K562 (cell line): ENCODE data around the gene CDKN2C. TPM values are rescaled to one million over a fixed set of nuclear protein-coding genes. Genes with fewer than 3 reads are reported as not detected.
A peak's percentile ranks its signal among the peaks of the same experiment; 100 is the strongest.

Experiments used
- ATAC-seq: fragments of 200-7000 bp; cut with Tn5 transposase; 3 replicates; pipeline ENCODE4 v1.9.1; 2020; ENCODE audit warnings: moderate library complexity
- BruUV-seq: library from RNA; stranded (reverse); fragments of 400-500 nt; replicated peaks from 2 replicates; lab custom pipeline; 2021; lab: Mats Ljungman, UMichigan
- CTCF ChIA-PET: fragments of 300-600 bp; formaldehyde crosslinking; extraction: SDS; loops from one replicate; lab custom pipeline; 2021; ENCODE audit warnings: low intra/inter-chr PET ratio; lab: Yijun Ruan, JAX
- POLR2A ChIA-PET: fragments of 300-600, 350-650 bp; sonication (Branson Sonifier 250); formaldehyde crosslinking; extraction: SDS; loops from one replicate; lab custom pipeline; 2021; ENCODE audit warnings: antibody characterized with exemption, inconsistent platforms; lab: Yijun Ruan, JAX
- DNase-seq, 4 experiments: peaks; one replicate each; pipeline versions ENCODE4 v3.0.0 to v3.0.0-alpha.2; 2011 to 2018; ENCODE audit warnings: low spot score in 3 of 4, mixed read lengths in 3 of 4; ENCODE audit errors: extremely low read depth in 1 of 4
- FAIRE-seq: peaks from 2 replicates; lab custom pipeline; 2011; peaks lifted over from hg19 to GRCh38; lab: Jason Lieb, UNC
- H2AFZ ChIP-seq: 2 replicates; pipeline ENCODE4 v1.6.0; 2011; ENCODE audit warnings: low read depth, low read length, control low read depth, inconsistent platforms
- H3K27ac ChIP-seq: fragments of 200-600 bp; 3 replicates; pipeline ENCODE4 v1.8.0; 2011; ENCODE audit warnings: low read depth, mild to moderate bottlenecking, control low read depth, inconsistent platforms, low read length, moderate library complexity, mixed read lengths; ENCODE audit errors: extremely low read depth
- H3K27me3 ChIP-seq, 2 experiments: fragments of 300-600 bp in 1 of 2; 2 replicates in 1 of 2; 3 replicates in 1 of 2; pipeline versions ENCODE4 v1.6.0 to v1.8.0; 2011; ENCODE audit warnings: inconsistent platforms in 2 of 2, low read length in 2 of 2, mild to moderate bottlenecking in 1 of 2, mixed read lengths in 1 of 2, moderate library complexity in 1 of 2; ENCODE audit not compliant: control insufficient read depth in 2 of 2, insufficient read depth in 2 of 2
- H3K36me3 ChIP-seq: fragments of 300-600 bp; 3 replicates; pipeline ENCODE4 v1.8.0; 2011; ENCODE audit warnings: mild to moderate bottlenecking, low read length, inconsistent platforms; ENCODE audit not compliant: control insufficient read depth, insufficient read depth
- H3K4me1 ChIP-seq, 2 experiments: fragments of 200-600 bp in 1 of 2; replicated peaks in 1 of 2; 2 replicates in 1 of 2; 3 replicates in 1 of 2; pipeline versions ENCODE4 v1.5.1 to v1.8.0; 2011; ENCODE audit warnings: inconsistent platforms in 2 of 2, low read length in 2 of 2, mild to moderate bottlenecking in 1 of 2, mixed read lengths in 1 of 2, moderate library complexity in 1 of 2; ENCODE audit not compliant: control insufficient read depth in 2 of 2, insufficient read depth in 2 of 2
- H3K4me2 ChIP-seq: 2 replicates; pipeline ENCODE4 v1.6.1; 2011; ENCODE audit warnings: low read length, control low read depth, inconsistent platforms, mixed read lengths; ENCODE audit not compliant: insufficient read depth
- H3K4me3 ChIP-seq: fragments of 200-600 bp; sonication (generic), shearing (Covaris generic); 2 replicates; pipeline ENCODE4 v1.5.1; 2016; ENCODE audit warnings: control low read depth, inconsistent platforms
- H3K79me2 ChIP-seq: fragments of 200-600 bp; 3 replicates; pipeline ENCODE4 v1.8.0; 2011; ENCODE audit warnings: low read length, inconsistent platforms; ENCODE audit not compliant: control insufficient read depth, insufficient read depth
- H3K9ac ChIP-seq, 2 experiments: 2 replicates each; pipeline versions ENCODE4 v1.6.0 to v1.6.1; 2011; ENCODE audit warnings: low read depth in 2 of 2, low read length in 2 of 2, control low read depth in 1 of 2, inconsistent platforms in 1 of 2, mild to moderate bottlenecking in 1 of 2, mixed read lengths in 1 of 2; ENCODE audit not compliant: insufficient read depth in 1 of 2
- H3K9me1 ChIP-seq: one replicate; pipeline ENCODE4 v1.6.0; 2011; ENCODE audit warnings: inconsistent platforms, mild to moderate bottlenecking, low read length, moderate library complexity; ENCODE audit not compliant: control insufficient read depth, insufficient read depth
- H3K9me3 ChIP-seq: replicated peaks from 2 replicates; pipeline ENCODE4 v1.5.1; 2011; ENCODE audit warnings: low read depth, low read length, inconsistent platforms; ENCODE audit not compliant: control insufficient read depth, insufficient read depth
- H4K20me1 ChIP-seq: replicated peaks from 2 replicates; pipeline ENCODE4 v1.6.1; 2011; ENCODE audit warnings: low read length, inconsistent platforms, mixed read lengths; ENCODE audit not compliant: control insufficient read depth, insufficient read depth
- BRD4 ChIP-seq: fragments of 200-600 bp; sonication (generic); IDR thresholded peaks from 2 replicates; pipeline ENCODE4 v1.6.1; 2017; ENCODE audit warnings: inconsistent platforms
- CBFA2T3 ChIP-seq: fragments of 450-650 bp; IDR thresholded peaks from 2 replicates; pipeline ENCODE4 v1.6.1; 2017
- DPF2 ChIP-seq: fragments of 450-650 bp; IDR thresholded peaks from 2 replicates; pipeline ENCODE4 v1.6.1; 2016
- ID3 ChIP-seq, 2 experiments: fragments of 250-450 bp in 1 of 2; fragments of 450-650 bp in 1 of 2; sonication (Bioruptor Pico) in 1 of 2; IDR thresholded peaks; 2 replicates each; pipeline versions ENCODE4 v1.6.1 to v1.8.0; 2016 to 2021; ENCODE audit warnings: mild to moderate bottlenecking in 2 of 2, moderate library complexity in 2 of 2, missing compliant biosample characterization in 1 of 2, missing genetic modification characterization in 1 of 2
- IRF1 ChIP-seq: sonication (generic); formaldehyde crosslinking; IDR thresholded peaks from 2 replicates; pipeline ENCODE4 v1.8.0; 2022; ENCODE audit warnings: missing genetic modification reagents, mild to moderate bottlenecking, borderline replicate concordance
- LARP7 ChIP-seq: fragments of 450-650 bp; IDR thresholded peaks from 2 replicates; pipeline ENCODE4 v1.6.1; 2016
- POLR2AphosphoS5 ChIP-seq: IDR thresholded peaks from 2 replicates; pipeline ENCODE4 v1.6.1; 2011; ENCODE audit warnings: mild to moderate bottlenecking, low read depth, low read length, moderate library complexity; ENCODE audit not compliant: control insufficient read depth, insufficient read depth
- POU5F1 ChIP-seq: fragments of 150-350 bp; IDR thresholded peaks from 2 replicates; pipeline ENCODE4 v1.6.1; 2014; ENCODE audit warnings: borderline replicate concordance, low read length, low read depth, mild to moderate bottlenecking; ENCODE audit not compliant: partially characterized antibody
- PREB ChIP-seq: sonication (generic); formaldehyde crosslinking; IDR thresholded peaks from 2 replicates; pipeline ENCODE4 v1.8.1; 2023; ENCODE audit warnings: mild to moderate bottlenecking, missing genetic modification reagents
- RFX5 ChIP-seq: IDR thresholded peaks from 2 replicates; pipeline ENCODE4 v1.6.1; 2011; ENCODE audit warnings: low read depth, mild to moderate bottlenecking, improper control_type of control experiment, low read length
- SETDB1 ChIP-seq: IDR thresholded peaks from one replicate; pipeline ENCODE4 v1.6.1; 2012; ENCODE audit warnings: low read length, control low read depth, inconsistent platforms
- SMAD4 ChIP-seq: fragments of 250-450 bp; sonication (Bioruptor Pico); conservative IDR thresholded peaks from 2 replicates; pipeline ENCODE4 v1.8.0; 2021; ENCODE audit warnings: inconsistent platforms, mild to moderate bottlenecking, moderate library complexity
- STAT5B ChIP-seq: fragments of 250-450 bp; sonication (Bioruptor Pico); IDR thresholded peaks from 2 replicates; pipeline ENCODE4 v1.8.0; 2021; ENCODE audit warnings: mild to moderate bottlenecking, inconsistent platforms
- ZBTB33 ChIP-seq: sonication (generic); formaldehyde crosslinking; IDR thresholded peaks from 2 replicates; pipeline ENCODE4 v1.8.1; 2023; ENCODE audit warnings: mild to moderate bottlenecking, missing genetic modification reagents
- ZFP91 ChIP-seq: sonication (generic); formaldehyde crosslinking; IDR thresholded peaks from 2 replicates; pipeline ENCODE4 v1.8.0; 2022; ENCODE audit warnings: mild to moderate bottlenecking, missing genetic modification reagents
- WGBS: fragments of 100-300 bp; shearing (Covaris generic); methylation state at CpG from one replicate; pipeline ENCODE4 v1.1.6; 2016; ENCODE audit warnings: low coverage, mixed read lengths; ENCODE audit not compliant: insufficient coverage; ENCODE audit errors: missing lambda C conversion rate; 5-methylcytosine and 5-hydroxymethylcytosine counted together
- in situ Hi-C: fragments of 300-500 bp; cut with MboI; formaldehyde crosslinking; loops from 4 replicates; pipeline ENCODE4 v1.15.0; 2018; ENCODE audit warnings: inconsistent platforms, mixed read lengths
- intact Hi-C: fragments of 100-400 bp; cut with micrococcal nuclease; formaldehyde crosslinking; loops from 2 replicates; pipeline ENCODE4 v1.14.2; 2022
- polyA plus RNA-seq, 8 experiments: library from polyadenylated mRNA; depleted of rRNA in 4 of 8; stranded (reverse) in 5 of 8; unstranded in 3 of 8; fragments of >200 nt; fragmentation: Nextera tagmentation in 2 of 8; fragmentation: Illumina TruSeq in 1 of 8; extraction: Ambion mirVana in 2 of 8; extraction: Trizol in 1 of 8; gene quantifications; 2 replicates each; pipeline versions ENCODE4 v1.2.1 to v1.2.3, GENCODE V29; 2011 to 2014; ENCODE audit warnings: inconsistent platforms in 1 of 8, missing spikeins in 1 of 8
- total RNA-seq, 7 experiments: library from RNA; depleted of rRNA in 6 of 7; stranded (reverse); fragments of >200 nt in 6 of 7; fragmentation: Illumina TruSeq in 2 of 7; extraction: Trizol in 2 of 7; gene quantifications; 2 replicates each; pipeline versions ENCODE4 v1.2.1 to v1.2.3, GENCODE V29; 2011 to 2021; ENCODE audit warnings: low replicate concordance in 1 of 7

The CDKN2C gene
- total and polyA plus RNA-seq, 9 of the 15 experiments (the other 6 are each of a cell fraction or from before 2014, with no cell fraction given), result 11.9 to 74.3 (median 45.9) TPM

GRCh38 chr1:51000160-51000559 is 30.1 kb downstream of the CDKN2C start (continued):
- TF ChIP-seq ZFP91 (no peak), ID3 (CRISPR knock-in tag; IDR thresholded peaks at IDR 0.05) (no peak), ID3 (tag; IDR thresholded peaks at IDR 0.05) (no peak), BRD4 (no peak)

GRCh38 chr1:51000651-51001050 is 30.6 kb downstream of the CDKN2C start:
- Histone ChIP-seq H3K4me1 (peaks cover 0 to 6% of the 10 kb centered on the region in 2 experiments; a peak in 3 of 5 replicates), H3K9ac (no peak overlapping the region), H3K9me3 (peaks cover under 1% of the 10 kb centered on the region; the same call in 1 of the 2 replicates), H3K27me3 (no peaks in the 10 kb centered on the region), H3K27ac (no peak overlapping the region), H3K4me2 (no peak overlapping the region), H3K4me3 (no peak overlapping the region), H4K20me1 (no peaks in the 10 kb centered on the region), H2AFZ (no peak overlapping the region), H3K79me2 (no peaks in the 10 kb centered on the region), H3K9me1 (no peaks in the 10 kb centered on the region), H3K36me3 (no peaks in the 10 kb centered on the region)
- ChIA-PET POLR2A (interaction anchor here (1.6 kb wide), 2 partner anchors 11 kb away, joined by 4 to 5 read pairs; no protein-coding TSS in a partner anchor), CTCF (no interaction called here)
- 4% methylated on average over 2 of the region's 2 CpGs for WGBS
- intact Hi-C loops (no loop called here), in situ Hi-C loops (no loop called here)
- no peak for DNase-seq
- peak; percentile 19; the same call in 1 of the 3 replicates for ATAC-seq
- no peak for FAIRE-seq
- no TSS peak for BruUV-seq
- TF ChIP-seq LARP7 (no peak), CBFA2T3 (no peak), STAT5B (CRISPR knock-in tag) (no peak), POLR2AphosphoS5 (no peak), DPF2 (no peak), SMAD4 (CRISPR knock-in tag) (no peak), PREB (CRISPR knock-in tag) (no peak), SETDB1 (no peak), ZBTB33 (CRISPR knock-in tag) (no peak), IRF1 (CRISPR knock-in tag) (no peak), RFX5 (no peak), POU5F1 (no peak)
